Neutrophil (primary cell): Measurements from ENCODE around the gene UBALD2.
"Not testable (repeated sequence)": the region's sequence is repeated elsewhere in the genome, so short reads cannot be mapped to it uniquely, and the experiment has no call there.

Experiments
- H3K27ac ChIP-seq: fragments of 200-600 bp; sonication (generic); 2 replicates; pipeline ENCODE4 v1.5.1; 2016; ENCODE audit warnings: mild to moderate bottlenecking, moderate library complexity
- H3K27me3 ChIP-seq: fragments of 200-600 bp; sonication (generic); 2 replicates; pipeline ENCODE4 v1.6.0; 2016; ENCODE audit warnings: mild to moderate bottlenecking
- H3K36me3 ChIP-seq: fragments of 200-600 bp; sonication (generic); 2 replicates; pipeline ENCODE4 v1.5.1; 2017
- H3K4me1 ChIP-seq, 2 experiments: fragments of 200-600 bp in 1 of 2; sonication (generic) in 1 of 2; 1 replicate in 1 of 2; 2 replicates in 1 of 2; pipeline versions ENCODE4 v1.5.1 to v1.6.1; 2013 to 2016; ENCODE audit warnings: low read depth in 1 of 2, low read length in 1 of 2, mild to moderate bottlenecking in 1 of 2, moderate library complexity in 1 of 2; ENCODE audit not compliant: control insufficient read depth in 1 of 2, insufficient read depth in 1 of 2
- H3K4me3 ChIP-seq, 2 experiments: fragments of 200-600 bp in 1 of 2; sonication (generic) in 1 of 2; 1 replicate in 1 of 2; 2 replicates in 1 of 2; pipeline ENCODE4 v1.5.1; 2013 to 2016; ENCODE audit warnings: low read depth in 1 of 2, low read length in 1 of 2, mild to moderate bottlenecking in 1 of 2, moderate library complexity in 1 of 2
- H3K9me3 ChIP-seq: fragments of 200-600 bp; sonication (generic); 2 replicates; pipeline ENCODE4 v1.5.1; 2016
- TF ChIP-seq, protein P1 (sequence below): fragments of 200-600 bp; sonication (generic); IDR thresholded peaks from 2 replicates; pipeline ENCODE4 v1.5.1; 2016; ENCODE audit warnings: antibody characterized with exemption

The UBALD2 gene

DNA sequence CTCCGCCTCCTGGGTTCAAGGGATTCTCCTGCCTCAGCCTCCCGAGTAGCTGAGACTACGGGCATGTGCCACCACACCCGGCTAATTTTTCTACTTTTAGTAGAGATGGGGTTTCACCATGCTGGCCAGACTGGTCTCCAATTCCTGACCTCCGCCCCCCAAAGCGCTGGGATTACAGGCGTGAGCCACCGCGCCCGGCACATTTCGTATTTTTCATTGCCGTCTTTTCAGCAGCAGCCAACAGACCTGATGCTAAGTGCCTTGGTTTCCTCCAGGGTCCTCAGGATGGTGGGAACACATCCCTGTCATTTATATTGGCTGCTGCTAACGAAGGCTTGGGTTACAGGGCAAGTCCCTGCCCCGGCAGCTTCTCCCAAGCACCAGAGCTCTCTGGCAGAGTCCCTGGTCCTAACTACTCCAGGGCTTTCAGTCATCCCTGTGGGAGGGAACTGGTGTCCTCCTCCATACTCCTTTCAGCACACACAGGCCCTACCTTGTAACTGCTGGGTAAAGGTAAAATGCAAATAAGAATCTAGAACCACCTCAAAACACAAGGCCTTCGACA lies 23.4 kb upstream of the UBALD2 start:
- H3K27me3 ChIP-seq, result peaks cover 80% of the 10 kb centered on the region
- H3K36me3 ChIP-seq, result no peaks in the 10 kb centered on the region

DNA sequence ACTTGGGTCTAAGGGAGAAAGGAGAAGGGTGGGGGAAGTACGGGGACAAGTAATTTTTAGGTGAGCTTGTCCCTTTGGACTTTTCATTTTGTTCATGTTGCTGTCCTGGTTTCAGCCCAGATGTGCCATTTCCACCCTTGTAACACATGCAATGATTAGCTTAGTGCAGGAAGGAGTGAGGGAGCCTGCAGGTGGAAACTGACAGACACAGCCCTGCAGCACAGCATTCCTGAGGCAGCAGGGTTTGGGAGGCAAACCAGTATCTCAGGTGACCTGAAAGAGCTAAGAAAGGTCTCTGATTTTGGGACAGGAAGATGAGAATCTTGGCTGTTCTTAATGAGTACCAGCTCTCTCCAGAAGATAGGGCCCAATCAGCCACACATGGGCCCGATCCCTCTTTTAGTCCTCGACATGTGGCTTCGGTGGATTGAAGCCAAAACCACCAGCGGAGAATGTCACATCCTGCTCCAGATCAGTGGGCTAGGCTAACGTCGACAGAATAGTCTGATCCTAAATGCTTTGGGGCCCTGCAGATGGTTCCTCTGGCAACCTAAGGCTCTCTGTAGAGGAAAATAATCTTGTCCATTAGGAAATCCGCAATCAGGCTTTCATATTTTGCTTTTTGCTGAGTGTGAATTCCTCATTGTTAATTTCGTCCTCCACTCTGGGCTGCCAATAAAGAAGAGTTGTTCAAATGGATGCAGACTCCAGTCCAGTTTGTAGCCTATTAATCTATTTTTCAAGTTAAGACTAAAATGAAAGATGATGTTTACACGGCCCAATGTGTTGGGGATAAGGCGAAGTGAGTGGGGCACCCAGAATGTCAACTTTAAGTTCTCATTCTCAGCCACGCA lies 21.1 kb upstream of the UBALD2 start:
- Histone ChIP-seq H3K27ac (no peak overlapping the region), H3K4me1 (peaks cover 28 to 33% of the 10 kb centered on the region in 2 experiments), H3K27me3 (peaks cover 57% of the 10 kb centered on the region), H3K36me3 (no peaks in the 10 kb centered on the region), H3K4me3 (no peak overlapping the region), H3K9me3 (no peaks in the 10 kb centered on the region)
- TF ChIP-seq, protein P1, sequence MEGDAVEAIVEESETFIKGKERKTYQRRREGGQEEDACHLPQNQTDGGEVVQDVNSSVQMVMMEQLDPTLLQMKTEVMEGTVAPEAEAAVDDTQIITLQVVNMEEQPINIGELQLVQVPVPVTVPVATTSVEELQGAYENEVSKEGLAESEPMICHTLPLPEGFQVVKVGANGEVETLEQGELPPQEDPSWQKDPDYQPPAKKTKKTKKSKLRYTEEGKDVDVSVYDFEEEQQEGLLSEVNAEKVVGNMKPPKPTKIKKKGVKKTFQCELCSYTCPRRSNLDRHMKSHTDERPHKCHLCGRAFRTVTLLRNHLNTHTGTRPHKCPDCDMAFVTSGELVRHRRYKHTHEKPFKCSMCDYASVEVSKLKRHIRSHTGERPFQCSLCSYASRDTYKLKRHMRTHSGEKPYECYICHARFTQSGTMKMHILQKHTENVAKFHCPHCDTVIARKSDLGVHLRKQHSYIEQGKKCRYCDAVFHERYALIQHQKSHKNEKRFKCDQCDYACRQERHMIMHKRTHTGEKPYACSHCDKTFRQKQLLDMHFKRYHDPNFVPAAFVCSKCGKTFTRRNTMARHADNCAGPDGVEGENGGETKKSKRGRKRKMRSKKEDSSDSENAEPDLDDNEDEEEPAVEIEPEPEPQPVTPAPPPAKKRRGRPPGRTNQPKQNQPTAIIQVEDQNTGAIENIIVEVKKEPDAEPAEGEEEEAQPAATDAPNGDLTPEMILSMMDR, result no peak

More for the DNA sequence above, 23.4 kb upstream of the UBALD2 start:
- TF ChIP-seq, protein P1, result no peak
- Histone ChIP-seq H3K27ac (no peak overlapping the region), H3K4me1 (peaks cover 24 to 28% of the 10 kb centered on the region in 2 experiments), H3K4me3 (peak overlapping the region; percentile 73 to 83), H3K9me3 (no peaks in the 10 kb centered on the region)

DNA sequence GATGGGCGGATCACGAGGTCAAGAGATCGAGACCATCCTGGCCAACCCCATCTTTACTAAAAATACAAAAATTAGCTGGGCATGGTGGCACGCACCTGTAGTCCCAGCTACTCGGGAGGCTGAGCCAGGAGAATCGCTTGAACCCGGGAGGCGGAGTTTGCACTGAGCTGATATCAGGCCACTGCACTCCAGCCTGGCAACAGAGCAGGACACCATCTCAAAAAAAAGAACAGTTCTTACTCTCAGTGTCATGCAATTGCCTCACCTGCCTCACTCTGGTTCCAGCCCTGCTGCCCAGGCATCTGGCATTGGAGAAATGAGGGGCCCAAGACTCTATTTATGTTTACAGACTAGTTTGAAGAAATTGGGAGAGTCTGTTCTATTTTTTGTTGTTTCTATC lies 20.4 kb upstream of the UBALD2 start:
- H3K4me3 ChIP-seq, H3K27ac ChIP-seq, H3K36me3 ChIP-seq, H3K9me3 ChIP-seq: not testable (repeated sequence)
- H3K4me1 ChIP-seq, result peaks cover 25 to 28% of the 10 kb centered on the region in 2 experiments
- H3K27me3 ChIP-seq, result peaks cover 50% of the 10 kb centered on the region

DNA sequence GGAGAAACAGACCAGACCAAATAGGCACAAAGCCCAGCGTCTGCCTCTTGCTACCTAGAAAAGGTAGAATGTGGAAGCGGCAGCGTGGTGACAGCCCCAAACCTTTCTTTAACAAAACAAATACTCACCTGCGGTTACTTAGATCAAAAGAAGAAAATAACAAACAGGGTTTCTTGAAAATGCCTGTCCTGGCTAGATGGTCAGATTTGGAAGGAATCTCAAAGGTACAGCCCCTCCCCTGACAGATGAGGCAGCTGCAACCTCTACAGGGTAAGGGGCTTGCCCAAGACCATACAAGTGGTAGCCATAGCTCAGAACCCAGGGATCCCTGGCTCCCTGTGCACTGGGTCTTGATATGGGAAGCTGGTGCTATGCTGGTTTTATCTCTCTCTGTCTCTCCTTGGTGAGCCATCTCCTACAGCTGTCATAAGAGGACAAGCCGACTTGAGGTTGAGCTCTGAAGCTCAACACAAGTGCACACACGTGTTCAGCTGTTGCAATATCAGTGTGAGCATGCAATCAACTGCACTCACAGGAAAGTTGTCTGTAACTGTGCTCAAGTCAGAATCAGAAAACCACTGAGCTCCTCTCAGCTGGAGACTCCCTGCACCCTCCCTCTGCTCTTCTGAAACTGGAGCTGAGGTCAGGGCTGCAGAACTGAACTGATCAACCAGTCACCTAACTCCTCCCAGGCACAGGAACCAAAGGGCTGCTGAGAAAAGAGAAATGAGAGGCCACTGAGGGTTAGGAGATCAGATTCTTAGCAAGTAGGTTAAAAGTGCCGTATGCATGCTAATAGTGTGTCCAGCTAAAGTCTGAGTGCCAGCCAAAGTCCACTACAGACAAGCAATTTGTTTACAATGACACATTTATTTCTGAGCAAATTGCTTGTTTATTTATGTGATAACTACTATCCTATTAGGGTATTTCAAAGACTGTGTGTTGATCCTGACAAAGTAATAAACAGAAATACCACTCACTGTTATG lies 18.8 kb upstream of the UBALD2 start:
- TF ChIP-seq, protein P1, result no peak
- peak overlapping the region; percentile 28 for H3K27ac ChIP-seq
- no peaks in the 10 kb centered on the region for H3K36me3 ChIP-seq
- no peak overlapping the region for H3K4me3 ChIP-seq
- no peaks in the 10 kb centered on the region for H3K9me3 ChIP-seq
- H3K4me1 ChIP-seq, result peaks cover 29 to 35% of the 10 kb centered on the region in 2 experiments
- peaks cover 38% of the 10 kb centered on the region for H3K27me3 ChIP-seq

DNA sequence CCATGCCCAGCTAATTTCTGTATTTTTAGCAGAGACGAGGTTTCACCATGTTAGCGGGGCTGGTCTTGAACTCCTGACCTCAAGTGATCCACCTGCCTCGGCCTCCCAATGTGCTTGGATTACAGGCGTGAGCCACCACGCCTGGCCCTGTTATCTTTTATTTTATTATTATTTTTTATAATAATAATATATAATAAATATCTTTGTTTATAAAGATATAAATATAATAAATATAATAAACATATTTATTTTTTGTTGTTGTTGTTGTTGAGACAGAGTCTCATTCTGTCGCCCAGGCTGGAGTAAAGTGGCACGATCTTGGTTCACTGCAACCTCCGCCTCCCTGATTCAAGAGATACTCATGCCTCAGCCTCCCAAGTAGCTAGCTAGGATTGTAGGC lies 17.8 kb upstream of the UBALD2 start:
- TF ChIP-seq, protein P1, result no peak
- Histone ChIP-seq H3K4me3 (no peak overlapping the region), H3K4me1 (peaks cover 37 to 41% of the 10 kb centered on the region in 2 experiments)

More for the DNA sequence above, 17.8 kb upstream of the UBALD2 start:
- H3K36me3 ChIP-seq, result no peaks in the 10 kb centered on the region
- H3K27ac ChIP-seq, result no peak overlapping the region
- H3K9me3 ChIP-seq, result no peaks in the 10 kb centered on the region
- peaks cover 29% of the 10 kb centered on the region for H3K27me3 ChIP-seq
